Smooth muscle cell of the pulmonary artery (primary cell): Measurements from ENCODE around the gene RBM24. TPM values are rescaled to one million over a fixed set of nuclear protein-coding genes. Genes with fewer than 3 reads are reported as not detected.

Experiments
- total RNA-seq: library from RNA; depleted of rRNA; stranded (reverse); fragments of >200 nt; gene quantifications from 2 replicates; pipeline ENCODE4 v1.2.3, GENCODE V29; 2014

The RBM24 gene
- total RNA-seq = 2.9 and 6.3 TPM in 2 replicates

GRCh38 chr6:17281100-17281496 is at the start of gene RBM24:
Gene RBM24 (plus strand): TSS chr6:17281361. CDS start chr6:17281582, 221 bp downstream.

Other genes with a start within 250 kb of the RBM24 start
- not detected in 2 replicates for gene STMND1, start 179.3 kb upstream of the RBM24 start, total RNA-seq
- 12.3 and 17.9 TPM in 2 replicates for gene CAP2, start 112.2 kb downstream of the RBM24 start, total RNA-seq